Vagina (tissue), 2 donors: ENCODE data around the gene SH3D19.

ENCODE experiments used
- CTCF ChIP-seq, 3 experiments: fragments of 450-650 bp in 2 of 3; fragments of 200-600 bp in 1 of 3; sonication (generic) in 1 of 3; IDR thresholded peaks; one replicate each; pipeline ENCODE4 v1.5.1; 2017 to 2019; ENCODE audit warnings: antibody characterized with exemption in 3 of 3, mild to moderate bottlenecking in 2 of 3, moderate library complexity in 2 of 3
- POLR2A ChIP-seq, 2 donors: fragments of 450-650 bp; IDR thresholded peaks; one replicate each; pipeline ENCODE4 v1.6.1; 2017; ENCODE audit warnings: antibody characterized with exemption in 2 of 2, mild to moderate bottlenecking in 2 of 2, moderate library complexity in 2 of 2

GRCh38 chr4:151175233-151175632 is 150.2 kb downstream of the SH3D19 start:
- TF ChIP-seq CTCF (IDR thresholded peaks at IDR 0.05): no peak
- no peak for TF ChIP-seq POLR2A (IDR thresholded peaks at IDR 0.05)
